Inflammatory macrophage (primary cell): ENCODE results near the gene RPA3.
"Not testable (repeated sequence)": the region's sequence is repeated elsewhere in the genome, so short reads cannot be mapped to it uniquely, and the experiment has no call there.

Experiments used
- DNase-seq, 2 donors: peaks; one replicate each; pipeline ENCODE4 v3.0.0-alpha.2; 2020 to 2022

Gene RPA3

GRCh38 chr7:7688956-7689355, 29.5 kb downstream of the RPA3 start:
- DNase-seq: no peak

- DNase-seq: no peak
Observed at GRCh38 chr7:7688310-7688709, 30.1 kb downstream of the RPA3 start.

- no peak for DNase-seq
Observed at GRCh38 chr7:7687800-7688199, 30.6 kb downstream of the RPA3 start.

- DNase-seq: no peak
Observed at GRCh38 chr7:7686811-7687508, 31.4 kb downstream of the RPA3 start.

- no peak for DNase-seq
Observed at GRCh38 chr7:7682861-7683260, 35.5 kb downstream of the RPA3 start.

GRCh38 chr7:7681936-7682329, 36.5 kb downstream of the RPA3 start:
- DNase-seq: no peak

GRCh38 chr7:7681191-7681935, 37.0 kb downstream of the RPA3 start:
- DNase-seq: peak; percentile 42 to 65

GRCh38 chr7:7679640-7680039, 38.8 kb downstream of the RPA3 start:
- not testable (repeated sequence) for DNase-seq

GRCh38 chr7:7675686-7676085, 42.7 kb downstream of the RPA3 start:
- no peak for DNase-seq

GRCh38 chr7:7673240-7673550, 45.2 kb downstream of the RPA3 start:
- DNase-seq: no peak

- no peak for DNase-seq
Observed at GRCh38 chr7:7672545-7673239, 45.7 kb downstream of the RPA3 start.

- peak in 1 of 2 donors; percentile 23 for DNase-seq
Observed at GRCh38 chr7:7671361-7671760, 47.0 kb downstream of the RPA3 start.

- DNase-seq: no peak
Observed at GRCh38 chr7:7670490-7670889, 47.9 kb downstream of the RPA3 start.

- peak; percentile 77 to 86 for DNase-seq
Observed at GRCh38 chr7:7668706-7669105, 49.7 kb downstream of the RPA3 start.

- no peak for DNase-seq
Observed at GRCh38 chr7:7667187-7667586, 51.2 kb downstream of the RPA3 start.

- no peak for DNase-seq
Observed at GRCh38 chr7:7665031-7665430, 53.4 kb downstream of the RPA3 start.

- no peak for DNase-seq
Observed at GRCh38 chr7:7664291-7664690, 54.1 kb downstream of the RPA3 start.

GRCh38 chr7:7662527-7662926, 55.9 kb downstream of the RPA3 start:
- DNase-seq: no peak

- not testable (repeated sequence) for DNase-seq
Observed at GRCh38 chr7:7656459-7656858, 61.9 kb downstream of the RPA3 start.

GRCh38 chr7:7654964-7655715, 63.3 kb downstream of the RPA3 start:
- no peak for DNase-seq

- DNase-seq: peak; percentile 16 to 18
Observed at GRCh38 chr7:7653593-7654187, 64.7 kb downstream of the RPA3 start.

- DNase-seq: no peak
Observed at GRCh38 chr7:7652798-7653540, 65.4 kb downstream of the RPA3 start.
